Measurements from ENCODE around the gene CELSR1.

CELSR1 gene

DNA sequence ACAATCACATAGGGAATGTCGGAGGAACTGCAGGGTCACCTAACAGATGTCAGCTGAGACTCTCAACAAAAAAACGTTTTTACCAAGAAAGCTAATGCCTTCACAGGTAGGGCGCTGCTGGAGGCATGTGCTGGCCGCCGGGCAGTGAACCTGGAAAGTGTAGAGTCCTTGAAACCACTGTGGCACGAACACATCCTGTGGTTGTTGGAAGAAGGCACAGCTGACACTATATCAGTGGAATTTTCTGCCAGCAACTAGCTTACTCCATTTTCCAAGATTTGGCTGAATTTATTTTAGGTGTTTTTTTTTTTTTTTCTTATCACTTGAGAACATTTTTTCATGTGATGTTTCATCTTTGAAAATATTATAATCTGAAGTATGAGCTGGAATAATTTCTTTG is 187.7 kb downstream of the CELSR1 start:
- DNase-seq (ENCODE audit: low spot score), result no peak

DNA sequence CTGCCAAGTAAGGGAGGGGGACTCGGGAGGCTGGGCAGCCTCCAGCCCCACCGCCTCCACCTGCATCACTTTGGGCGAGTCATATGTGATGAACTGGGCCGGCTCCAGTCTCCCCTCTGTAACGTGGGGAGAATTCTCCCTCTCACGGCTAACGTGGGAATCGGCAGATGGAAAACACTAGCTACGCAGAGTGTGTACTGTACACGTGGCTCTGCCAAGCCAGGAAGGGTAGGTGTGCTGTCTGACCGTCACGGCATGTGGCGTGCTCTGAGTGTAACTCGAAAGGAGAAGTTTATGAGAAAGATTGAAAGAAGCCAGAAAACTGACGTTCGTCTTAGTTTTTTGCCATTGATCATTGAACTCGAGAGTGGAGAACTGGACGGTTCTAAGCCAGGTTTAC is 188.2 kb downstream of the CELSR1 start:
- DNase-seq (ENCODE audit: low spot score), result no peak

DNA sequence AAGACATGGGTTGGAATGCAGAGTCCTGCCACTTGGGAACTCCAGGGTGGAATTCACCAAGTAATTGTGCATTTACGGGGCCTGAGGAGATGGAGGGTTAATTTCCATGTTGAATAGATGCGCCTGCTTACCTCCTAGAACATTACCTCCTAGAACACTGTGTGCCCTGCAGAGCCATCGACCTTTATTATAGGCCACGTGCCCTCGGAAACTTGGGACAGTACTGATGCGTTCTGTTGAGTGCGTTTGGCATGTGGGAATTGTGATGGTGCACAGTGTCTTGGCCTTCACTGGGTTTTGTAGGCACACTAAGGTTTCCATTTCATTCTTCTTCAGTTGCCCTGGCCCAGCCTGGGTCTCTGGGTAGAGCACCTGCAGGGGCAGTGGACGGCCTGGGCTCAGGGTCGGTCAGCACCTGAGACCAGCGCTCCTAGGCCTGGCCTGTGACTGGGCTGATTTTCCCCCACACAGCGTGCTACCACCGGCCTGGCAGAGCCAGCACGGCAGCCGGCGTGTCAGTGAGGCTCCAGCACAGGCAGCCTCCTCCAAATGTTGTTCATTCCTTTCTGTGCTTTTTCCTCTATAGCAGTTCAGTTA is 189.2 kb downstream of the CELSR1 start:
- no peak for DNase-seq (ENCODE audit: low spot score)

DNA sequence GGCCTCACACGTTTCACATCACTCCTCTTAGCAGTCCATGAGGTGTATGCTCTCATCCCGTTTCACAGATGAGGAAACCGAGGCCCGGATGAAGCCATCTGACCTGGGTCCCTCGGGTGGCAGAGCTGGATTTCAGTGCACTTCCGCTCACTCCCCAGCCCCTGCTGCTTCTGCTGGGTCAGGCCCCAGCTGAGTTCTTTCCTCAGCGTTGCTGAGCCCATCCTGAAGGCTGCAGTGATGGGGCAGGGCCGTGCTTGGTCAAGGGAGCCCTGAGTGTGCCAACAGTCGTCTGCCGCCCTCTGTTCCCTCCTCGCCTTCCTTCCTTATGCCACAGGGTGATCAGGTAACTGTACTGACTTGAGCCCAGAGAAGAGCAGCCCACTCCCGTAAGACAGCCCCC is 189.8 kb downstream of the CELSR1 start:
- DNase-seq (ENCODE audit: low spot score), result no peak

DNA sequence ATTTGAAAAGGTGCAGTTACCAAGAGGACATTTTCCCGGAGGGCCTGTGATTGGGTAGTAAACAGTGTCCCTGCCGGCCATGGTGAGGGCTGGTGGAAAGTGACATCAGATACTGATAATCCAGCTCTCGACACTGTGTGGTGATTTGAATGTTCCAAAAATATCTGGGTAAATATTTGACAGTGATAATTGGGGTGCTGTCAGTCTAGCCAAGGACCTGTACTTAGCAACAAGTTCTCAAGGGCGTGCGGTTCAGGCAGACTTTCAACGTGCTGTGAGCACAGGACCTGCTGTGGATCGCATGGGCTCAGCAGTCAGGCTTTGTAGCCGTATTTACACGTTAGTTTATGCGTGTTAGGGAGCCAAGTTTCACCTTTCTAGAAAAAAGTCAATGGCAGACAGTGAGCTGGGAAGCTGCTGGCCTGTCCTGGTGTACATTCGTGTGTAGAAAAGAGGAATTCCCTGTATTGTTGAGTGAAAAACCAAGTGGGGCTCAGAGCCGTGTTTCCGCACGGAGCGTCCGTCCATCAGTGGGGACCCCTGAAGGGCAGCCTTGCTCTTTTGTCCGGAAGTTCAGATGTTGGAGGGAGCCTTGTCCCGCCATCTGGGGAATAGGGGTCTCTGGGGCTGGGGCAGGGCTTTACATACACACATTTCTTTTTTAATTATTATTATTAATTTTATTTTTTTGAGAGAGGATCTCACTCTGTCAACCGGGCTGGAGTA is 190.6 kb downstream of the CELSR1 start:
- DNase-seq (ENCODE audit: low spot score), result no peak

DNA sequence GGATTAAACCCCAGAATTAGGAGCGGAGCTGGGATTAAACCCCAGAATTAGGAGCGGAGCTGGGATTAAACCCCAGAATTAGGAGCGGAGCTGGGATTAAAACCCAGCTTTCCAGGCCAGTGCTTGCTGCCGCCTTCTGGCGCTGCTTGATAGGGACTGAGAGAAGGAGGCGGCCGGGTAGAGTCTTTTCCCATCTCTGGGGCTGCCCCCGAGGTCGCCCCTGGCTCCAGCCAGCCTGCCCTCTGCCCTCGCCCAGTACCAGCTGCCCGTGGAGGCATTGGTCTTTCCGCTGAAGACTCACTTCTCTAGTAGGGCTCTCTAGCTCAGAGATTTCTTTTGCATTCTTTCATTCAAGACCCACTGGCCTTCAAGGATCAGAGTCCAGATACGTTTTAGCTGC is 196.7 kb downstream of the CELSR1 start:
- DNase-seq (ENCODE audit: low spot score), result no peak

DNA sequence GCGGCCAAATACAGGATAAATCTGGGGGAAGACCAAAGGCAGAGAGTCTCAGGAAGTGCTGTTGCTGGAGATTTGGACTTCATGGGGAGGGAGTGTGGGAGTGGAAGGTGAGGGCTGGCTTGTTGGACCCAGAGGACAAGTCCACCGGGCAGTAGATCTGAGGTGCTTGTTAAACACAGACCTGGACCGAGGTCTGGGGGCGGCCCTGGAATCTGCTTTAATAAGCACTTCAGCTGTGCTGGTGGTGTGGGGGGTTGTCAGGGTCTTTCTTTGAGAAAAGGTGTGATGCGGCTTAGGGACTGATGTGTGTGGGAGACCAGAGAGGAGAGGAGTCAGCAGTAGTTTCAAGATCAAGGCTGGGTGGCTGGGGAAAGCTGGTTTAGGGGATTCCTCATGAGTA is 197.5 kb downstream of the CELSR1 start:
- DNase-seq (ENCODE audit: low spot score), result no peak

DNA sequence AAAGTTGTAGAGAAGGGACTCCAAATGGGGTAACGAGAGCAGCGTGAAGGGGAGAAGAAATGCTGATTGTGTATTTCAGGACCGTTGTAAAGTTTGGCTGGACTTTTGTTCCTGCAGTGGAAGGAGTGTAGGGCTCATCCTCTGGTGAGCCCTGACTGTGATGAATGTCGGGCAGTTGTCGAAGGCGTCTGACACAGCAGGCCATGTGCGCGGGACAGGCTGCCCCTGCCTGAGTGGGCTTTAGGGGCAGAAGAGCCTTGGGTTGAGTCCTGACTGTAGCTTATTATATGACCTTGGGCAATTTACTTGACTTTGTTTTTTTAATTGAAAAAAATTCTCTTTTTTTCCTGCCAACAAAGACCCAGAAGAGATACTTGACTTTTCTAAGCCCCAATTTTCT is 198.8 kb downstream of the CELSR1 start:
- no peak for DNase-seq (ENCODE audit: low spot score)

DNA sequence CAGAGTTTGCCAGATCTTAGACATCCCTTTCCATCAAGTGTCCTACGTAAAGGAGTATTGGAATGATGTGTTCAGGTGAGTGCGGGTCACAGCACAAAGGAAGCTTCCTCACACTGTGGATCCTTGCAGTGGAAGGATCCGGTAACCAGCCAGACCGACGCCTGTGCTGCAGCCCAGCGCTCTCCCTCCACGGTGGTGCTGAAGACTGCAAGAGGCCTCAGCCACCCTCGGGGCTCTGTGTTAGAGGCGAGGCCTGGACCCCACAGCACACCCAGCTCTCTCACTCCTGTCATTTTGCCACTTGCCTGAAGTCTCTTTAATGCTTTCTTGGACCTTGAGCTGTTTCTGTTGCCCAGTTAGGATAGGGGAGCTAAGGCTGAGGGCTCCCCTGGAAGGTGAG is 199.6 kb downstream of the CELSR1 start:
- DNase-seq (ENCODE audit: low spot score), result no peak

DNA sequence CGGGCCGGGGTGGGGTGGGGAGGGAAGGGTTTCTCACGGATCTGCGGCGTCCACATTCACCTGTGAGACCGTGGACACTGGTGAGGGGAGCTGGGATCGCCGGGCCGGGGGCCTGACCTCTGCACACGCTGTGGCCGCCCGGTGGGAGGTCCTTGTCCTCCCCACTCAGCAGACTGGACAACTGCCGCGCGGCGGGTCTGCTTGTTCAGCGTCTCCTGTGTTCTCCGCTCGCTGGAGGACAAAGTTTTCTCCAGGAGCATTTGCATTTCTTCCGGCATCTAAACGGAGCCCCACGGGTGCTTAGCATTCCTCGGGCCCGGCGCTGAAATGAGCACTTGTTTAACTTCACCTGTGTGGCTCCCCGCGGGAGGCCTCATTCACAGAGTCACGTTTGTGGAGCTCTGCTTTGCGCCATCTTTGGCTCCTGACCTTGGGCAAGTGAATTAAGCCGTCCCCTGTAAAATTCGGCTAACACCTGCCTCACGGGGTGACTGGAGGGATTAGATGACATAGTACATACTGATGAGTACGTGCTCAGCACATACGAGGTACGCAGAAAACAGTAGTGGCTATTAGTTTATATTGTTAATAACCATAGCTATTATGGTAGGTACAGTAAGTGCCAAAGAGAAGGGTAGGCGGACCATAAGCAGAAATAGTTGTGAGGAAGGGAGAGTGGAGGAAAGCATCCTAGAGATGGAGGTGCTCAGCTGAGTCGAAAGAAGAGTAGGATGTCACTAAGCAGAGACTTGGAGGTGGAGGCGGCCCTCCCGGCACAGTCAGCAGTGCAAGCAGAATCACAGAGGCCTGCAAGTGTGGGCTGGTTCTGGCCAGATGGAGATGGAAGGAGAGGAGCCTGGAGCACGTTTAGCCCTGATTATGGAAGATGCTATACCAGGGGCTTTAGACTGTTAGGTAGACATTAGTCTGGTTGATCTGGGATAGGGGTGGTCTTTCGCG is 201.0 kb downstream of the CELSR1 start:
- no peak for DNase-seq (ENCODE audit: low spot score)

DNA sequence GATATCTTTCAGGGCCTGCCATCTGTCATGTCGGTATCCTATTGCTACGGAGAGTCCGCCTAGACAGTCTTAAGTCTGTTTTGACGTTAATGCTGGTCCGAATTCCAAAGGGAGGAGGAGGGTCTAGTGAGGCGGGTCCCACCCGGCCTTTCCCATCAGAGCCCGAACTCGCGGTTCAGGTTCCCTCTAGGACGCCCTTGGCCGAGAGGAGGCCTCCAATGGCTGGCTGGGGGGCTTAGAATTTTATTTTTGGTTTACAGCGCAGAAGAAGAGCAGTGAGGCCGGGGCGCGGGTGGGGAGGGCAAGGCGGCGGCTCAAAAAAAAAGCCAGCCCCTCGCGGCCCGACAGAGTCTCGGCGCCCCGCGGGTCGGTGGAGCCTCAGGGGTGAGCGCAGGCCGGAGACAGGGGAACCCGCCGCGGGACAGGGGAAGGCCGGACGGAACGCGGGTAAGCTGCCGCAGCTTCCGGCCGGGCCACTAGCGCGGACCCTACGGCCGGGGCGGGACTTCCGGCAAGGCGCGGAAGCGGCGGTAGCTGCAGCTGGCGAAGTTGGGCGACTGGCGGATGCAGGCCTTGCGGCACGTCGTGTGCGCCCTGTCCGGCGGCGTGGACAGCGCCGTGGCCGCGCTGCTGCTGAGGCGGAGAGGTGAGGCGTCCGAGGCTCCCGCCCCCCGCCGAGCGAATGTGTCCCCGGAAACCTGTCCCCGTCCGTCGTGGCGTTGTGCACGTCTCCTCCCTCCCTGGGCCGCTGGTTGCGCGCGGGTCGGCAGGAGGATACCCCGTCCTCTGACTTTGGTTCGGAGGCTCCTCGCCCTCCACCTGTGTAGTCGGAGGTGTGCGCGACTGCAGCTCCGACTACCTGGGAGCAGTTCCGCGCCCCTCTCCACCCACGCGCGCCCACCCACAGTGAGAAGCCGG is 202.0 kb downstream of the CELSR1 start, which contains the start of gene TRMU:
Gene TRMU, plus strand, starts transcription at position 514 of the 918 bp plus-strand sequence. Its CDS starts 51 bp downstream, at position 565.
- DNase-seq (ENCODE audit: low spot score), result peak; percentile 80

DNA sequence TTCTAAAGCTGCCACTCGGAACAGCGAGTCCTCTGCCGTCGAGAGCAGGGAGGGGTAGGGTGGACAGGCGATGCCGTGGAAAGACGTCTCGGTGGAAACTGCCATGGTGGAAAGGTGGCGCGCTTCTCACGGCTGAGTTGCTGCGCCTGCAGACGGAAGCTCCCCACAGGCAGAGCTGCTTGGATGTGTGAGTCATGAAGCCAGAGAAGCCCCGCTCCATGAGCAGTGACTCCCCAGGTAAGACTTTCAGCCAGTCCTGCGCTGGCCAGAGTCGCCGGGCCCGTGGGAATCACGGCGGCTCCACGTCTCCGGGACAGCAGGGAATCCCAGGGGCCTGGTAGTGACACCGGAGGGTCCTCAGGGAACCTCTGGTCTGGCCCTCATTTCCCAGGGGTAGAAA is 205.9 kb downstream of the CELSR1 start:
- no peak for DNase-seq (ENCODE audit: low spot score)

DNA sequence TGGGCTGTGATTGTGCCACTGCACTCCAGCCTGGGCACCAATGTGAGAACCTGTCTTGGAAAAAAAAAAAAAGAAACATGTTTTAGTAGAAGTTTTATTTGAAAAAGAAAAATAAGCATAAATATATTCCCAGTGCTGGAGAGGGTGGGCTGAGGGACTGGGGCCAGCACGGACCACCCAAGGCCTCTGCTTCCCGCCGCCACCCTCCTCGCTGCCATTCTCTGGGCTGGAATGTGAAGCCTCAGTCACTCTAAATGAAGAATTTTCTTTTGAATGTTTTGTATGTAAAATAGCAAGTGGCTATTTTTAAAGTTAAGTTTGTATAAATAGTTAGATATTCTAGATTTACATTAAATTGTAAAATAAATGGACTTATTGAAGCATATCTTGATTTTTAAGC is 207.0 kb downstream of the CELSR1 start:
- no peak for DNase-seq (ENCODE audit: low spot score)

DNA sequence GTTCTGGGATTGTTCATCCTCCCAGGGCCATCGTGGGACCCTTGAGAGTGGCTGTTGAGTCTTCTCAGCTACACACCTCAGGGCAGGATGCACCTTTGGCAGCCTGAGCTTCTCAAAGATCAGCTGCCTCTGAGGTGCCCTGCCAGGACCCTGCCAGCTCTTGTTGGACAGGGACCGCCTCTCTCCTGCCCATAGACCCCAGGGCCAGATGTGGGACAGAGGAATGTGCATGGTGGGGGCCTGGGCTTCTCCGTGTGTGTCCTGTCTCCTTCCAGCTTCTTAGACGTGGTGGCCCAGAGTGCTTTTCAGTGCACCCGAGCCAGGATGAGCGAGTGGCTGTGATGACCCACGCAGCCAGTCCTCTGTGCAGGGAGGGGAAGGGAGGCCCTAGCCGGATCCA is 207.8 kb downstream of the CELSR1 start:
- DNase-seq (ENCODE audit: low spot score), result no peak

DNA sequence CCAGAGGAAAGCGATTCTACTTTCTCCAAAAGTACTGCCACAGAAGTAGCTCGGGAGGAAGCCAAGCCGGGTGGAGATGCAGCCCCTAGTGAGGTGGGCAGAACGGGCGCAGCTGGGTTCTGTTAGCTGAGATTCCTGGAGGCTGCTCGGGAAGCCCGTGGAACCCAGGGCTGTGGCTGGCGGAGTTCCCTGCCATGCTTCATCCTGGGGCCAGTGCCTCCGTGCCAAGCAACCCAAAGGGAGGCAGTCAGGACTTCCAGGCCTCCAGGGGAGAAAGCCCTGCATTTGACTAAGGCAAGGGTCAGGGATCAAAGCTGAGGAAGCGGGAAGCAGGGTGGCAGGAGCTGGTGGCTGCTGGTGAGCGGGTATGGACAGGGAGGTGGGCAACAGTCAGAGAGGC is 208.6 kb downstream of the CELSR1 start:
- DNase-seq (ENCODE audit: low spot score), result no peak

DNA sequence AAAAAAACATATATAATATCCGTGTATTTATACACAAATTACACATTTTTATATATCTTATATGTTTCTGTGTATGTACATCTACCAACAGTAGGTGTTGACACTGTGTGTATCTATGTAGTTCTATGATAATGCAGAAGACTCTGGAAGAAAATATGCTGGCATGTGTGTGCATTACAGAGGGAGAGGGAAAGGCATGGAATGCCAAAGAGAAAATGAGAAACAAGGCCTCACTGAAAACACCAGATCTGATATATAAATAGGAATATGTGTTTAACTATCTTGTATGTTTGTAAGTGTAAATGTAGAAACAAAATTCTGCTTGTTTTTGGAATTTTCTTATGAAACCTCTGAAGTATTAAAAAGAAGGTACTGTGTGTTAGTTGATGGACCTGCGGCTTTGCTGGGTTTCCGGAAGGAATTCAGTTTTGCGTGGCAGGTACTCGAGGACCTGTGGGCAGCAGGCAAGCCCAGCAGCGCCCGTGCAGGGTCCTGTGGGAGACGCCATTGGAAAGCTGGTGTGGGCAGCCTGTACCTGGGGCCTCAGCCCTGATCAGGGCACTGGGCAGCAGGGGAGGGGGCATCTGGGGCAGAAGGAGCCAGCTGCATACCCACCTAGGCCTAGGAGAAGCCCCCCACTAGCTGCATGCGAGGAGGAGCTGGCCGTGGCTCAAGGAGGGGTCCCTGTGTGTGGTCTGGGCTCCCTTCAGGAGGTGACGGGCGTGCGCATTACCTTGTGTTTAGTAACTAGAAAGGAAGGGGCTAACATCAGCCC is 209.5 kb downstream of the CELSR1 start:
- no peak for DNase-seq (ENCODE audit: low spot score)

DNA sequence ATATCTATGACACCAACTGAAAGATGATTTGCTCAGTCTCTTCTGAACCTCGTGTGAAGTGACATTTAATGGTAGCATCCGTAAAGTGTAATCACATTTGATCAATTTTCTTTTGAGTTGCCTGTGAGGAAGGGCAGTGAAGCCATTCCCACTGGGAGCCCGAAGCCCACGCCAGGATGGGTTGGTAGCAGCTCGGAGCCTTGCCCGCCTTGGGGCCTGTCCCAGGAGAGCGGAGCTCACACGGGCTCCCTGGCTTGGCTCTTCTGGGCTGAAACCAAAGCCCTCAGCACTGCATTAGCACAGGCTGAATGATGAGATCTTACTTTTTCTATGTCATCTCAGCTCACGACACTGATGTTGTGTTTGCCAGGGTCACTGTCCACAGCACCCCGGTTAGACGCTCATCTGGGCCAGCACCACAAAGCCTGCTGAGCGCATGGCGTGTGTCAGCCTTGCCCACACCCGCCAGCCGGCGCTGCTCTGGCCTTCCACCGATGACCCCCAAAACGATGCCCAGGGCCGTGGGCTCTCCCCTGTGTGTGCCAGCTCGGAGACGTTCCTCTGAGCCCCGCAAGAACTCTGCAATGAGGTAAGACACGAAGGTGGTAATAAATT is 211.2 kb downstream of the CELSR1 start:
- DNase-seq (ENCODE audit: low spot score), result no peak

DNA sequence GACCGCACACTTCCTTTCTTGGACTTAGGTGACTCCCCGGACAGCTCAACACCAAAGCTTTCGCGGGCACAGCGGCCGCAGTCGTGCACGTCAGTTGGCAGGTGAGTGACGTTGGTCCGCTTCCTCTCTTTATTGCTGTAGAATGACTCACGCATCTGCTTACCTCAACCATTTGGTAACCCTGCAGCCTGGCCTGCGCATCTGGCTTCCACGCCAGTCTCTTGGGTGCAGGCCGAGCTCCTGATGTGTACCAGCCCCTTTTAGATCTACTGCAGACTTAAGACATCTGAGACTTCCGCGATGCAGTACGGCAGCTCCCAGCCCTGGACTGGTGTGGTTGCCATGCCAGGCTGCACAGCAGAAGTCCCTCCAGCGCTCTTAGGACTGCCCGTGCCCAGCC is 214.3 kb downstream of the CELSR1 start:
- DNase-seq (ENCODE audit: low spot score), result no peak

DNA sequence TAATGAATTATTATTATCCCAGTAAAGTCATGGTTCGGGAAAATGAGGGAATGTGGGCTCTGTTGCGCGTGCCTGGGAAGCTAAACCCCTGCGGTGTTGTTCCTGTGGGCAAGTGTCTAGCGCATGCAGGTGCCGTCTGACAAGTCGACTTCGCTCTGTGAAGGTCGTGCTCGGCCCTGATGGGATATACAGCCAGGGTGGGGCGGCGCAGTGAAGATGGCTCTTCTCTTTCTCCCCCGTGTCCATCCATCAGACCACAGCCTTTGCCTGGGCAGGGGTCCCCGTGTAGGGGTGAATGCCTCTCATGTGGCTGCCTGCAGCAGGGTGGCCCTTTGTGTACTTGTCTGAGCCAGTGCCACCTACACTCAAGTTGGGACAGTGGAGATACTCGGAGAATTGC is 214.7 kb downstream of the CELSR1 start:
- DNase-seq (ENCODE audit: low spot score), result no peak

DNA sequence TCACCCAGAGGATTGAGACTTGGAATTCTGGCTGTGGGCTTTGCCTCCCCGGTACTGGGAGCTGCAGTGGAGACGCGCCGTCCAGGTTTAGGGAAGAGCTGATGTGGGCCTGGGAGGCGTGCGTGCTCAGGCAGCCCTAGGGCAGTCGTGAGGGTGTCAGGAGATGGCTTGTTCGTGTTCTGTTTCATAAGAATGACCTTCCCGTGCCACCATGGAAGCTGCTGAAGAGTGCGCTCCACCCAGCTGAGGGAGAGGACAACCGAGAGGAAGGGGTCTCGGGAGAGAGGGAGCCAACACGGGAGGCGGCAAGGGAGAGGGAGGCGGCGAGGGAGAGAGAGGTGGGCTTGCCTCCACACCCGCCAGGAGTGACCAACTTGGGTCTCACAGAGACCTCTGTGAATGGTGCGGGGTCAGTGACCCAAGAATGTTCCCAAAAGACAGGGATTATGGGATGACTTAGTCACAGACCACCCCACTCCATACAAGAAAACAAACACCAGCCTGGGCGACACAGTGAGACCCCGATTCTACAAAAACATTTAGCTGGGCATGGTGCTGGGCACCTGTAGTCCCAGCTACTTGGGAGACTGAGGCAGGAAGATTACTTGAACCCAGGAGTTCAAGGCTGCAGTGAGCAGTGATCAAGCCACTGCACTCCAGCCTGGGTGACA is 216.6 kb downstream of the CELSR1 start:
- DNase-seq (ENCODE audit: low spot score), result no peak

Measured in SW480 (cell line).